Bronchial epithelial cell (primary cell): ENCODE results near the gene ZNF780B. TPM values are rescaled to one million over a fixed set of nuclear protein-coding genes. Genes with fewer than 3 reads are reported as not detected.
"Not testable (repeated sequence)": the region's sequence is repeated elsewhere in the genome, so short reads cannot be mapped to it uniquely, and the experiment has no call there.

Source experiments
- DNase-seq: peaks from one replicate; pipeline ENCODE4 v3.0.0-alpha.2; 2010; ENCODE audit warnings: low read depth
- FAIRE-seq: peaks from 2 replicates; lab custom pipeline; 2011; peaks lifted over from hg19 to GRCh38; lab: Jason Lieb, UNC
- H3K27me3 ChIP-seq: 2 replicates; pipeline ENCODE4 v1.5.1; 2011; ENCODE audit warnings: low read length; ENCODE audit not compliant: control insufficient read depth, insufficient read depth
- H3K36me3 ChIP-seq: 2 replicates; pipeline ENCODE4 v1.5.1; 2011; ENCODE audit warnings: low read length; ENCODE audit not compliant: control insufficient read depth, insufficient read depth
- H3K4me3 ChIP-seq: 2 replicates; pipeline ENCODE4 v1.5.1; 2011; ENCODE audit warnings: mild to moderate bottlenecking, low read depth, low read length, control low read depth
- total RNA-seq: library from RNA; depleted of rRNA; stranded (reverse); fragments of >200 nt; gene quantifications from 2 replicates; pipeline ENCODE4 v1.2.1, GENCODE V29; 2014
- TF ChIP-seq, protein P1 (sequence below): IDR thresholded peaks from 2 replicates; pipeline ENCODE4 v1.5.1; 2011; ENCODE audit warnings: mild to moderate bottlenecking, moderate library complexity, low read length, control low read depth, inconsistent platforms; ENCODE audit not compliant: insufficient read depth, severe bottlenecking

Gene ZNF780B
- total RNA-seq, 1 donor from 2014 or later = 7.9 TPM

- no peaks in the 10 kb centered on the region for H3K27me3 ChIP-seq
- no peaks in the 10 kb centered on the region for H3K36me3 ChIP-seq
- peak overlapping the region; percentile 69 for H3K4me3 ChIP-seq
- TF ChIP-seq, protein P1, sequence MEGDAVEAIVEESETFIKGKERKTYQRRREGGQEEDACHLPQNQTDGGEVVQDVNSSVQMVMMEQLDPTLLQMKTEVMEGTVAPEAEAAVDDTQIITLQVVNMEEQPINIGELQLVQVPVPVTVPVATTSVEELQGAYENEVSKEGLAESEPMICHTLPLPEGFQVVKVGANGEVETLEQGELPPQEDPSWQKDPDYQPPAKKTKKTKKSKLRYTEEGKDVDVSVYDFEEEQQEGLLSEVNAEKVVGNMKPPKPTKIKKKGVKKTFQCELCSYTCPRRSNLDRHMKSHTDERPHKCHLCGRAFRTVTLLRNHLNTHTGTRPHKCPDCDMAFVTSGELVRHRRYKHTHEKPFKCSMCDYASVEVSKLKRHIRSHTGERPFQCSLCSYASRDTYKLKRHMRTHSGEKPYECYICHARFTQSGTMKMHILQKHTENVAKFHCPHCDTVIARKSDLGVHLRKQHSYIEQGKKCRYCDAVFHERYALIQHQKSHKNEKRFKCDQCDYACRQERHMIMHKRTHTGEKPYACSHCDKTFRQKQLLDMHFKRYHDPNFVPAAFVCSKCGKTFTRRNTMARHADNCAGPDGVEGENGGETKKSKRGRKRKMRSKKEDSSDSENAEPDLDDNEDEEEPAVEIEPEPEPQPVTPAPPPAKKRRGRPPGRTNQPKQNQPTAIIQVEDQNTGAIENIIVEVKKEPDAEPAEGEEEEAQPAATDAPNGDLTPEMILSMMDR = no peak
- peak; percentile 4 for DNase-seq
- FAIRE-seq = no peak
These were observed 474 bp upstream of the ZNF780B start for GRCh38 chr19:40056505-40056904.

- DNase-seq = no peak
- Histone ChIP-seq H3K4me3 (peak overlapping the region; percentile 69), H3K27me3 (no peaks in the 10 kb centered on the region), H3K36me3 (no peaks in the 10 kb centered on the region)
- TF ChIP-seq, protein P1 = no peak
- FAIRE-seq = no peak
These were observed 982 bp downstream of the ZNF780B start for GRCh38 chr19:40055049-40055448.

GRCh38 chr19:40054632-40055031 lies 1.4 kb downstream of the ZNF780B start:
- DNase-seq = no peak
- TF ChIP-seq, protein P1 = no peak
- Histone ChIP-seq H3K36me3 (no peaks in the 10 kb centered on the region), H3K27me3 (no peaks in the 10 kb centered on the region), H3K4me3 (no peak overlapping the region)
- FAIRE-seq = no peak

DNA sequence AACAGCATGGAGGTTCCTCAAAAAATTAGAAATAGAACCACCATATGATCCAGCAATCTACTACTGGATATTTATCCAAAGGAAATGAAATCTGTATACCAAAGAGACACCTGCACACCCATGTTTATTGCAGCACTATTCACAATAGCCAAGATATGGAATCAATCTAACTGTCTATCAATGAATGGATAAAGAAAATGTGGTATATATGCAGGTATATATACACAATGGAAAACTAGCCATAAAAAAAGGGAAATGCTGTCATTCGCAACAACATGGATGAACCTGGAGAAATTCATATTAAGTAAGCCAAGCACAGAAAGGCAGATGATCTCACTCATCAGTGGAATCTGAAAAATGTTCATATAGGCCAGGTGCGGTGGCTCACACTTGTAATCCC lies 2.5 kb downstream of the ZNF780B start:
- H3K4me3 ChIP-seq = no peak overlapping the region
- DNase-seq (no peak), FAIRE-seq (no peak)
- no peaks in the 10 kb centered on the region for H3K36me3 ChIP-seq
- TF ChIP-seq, protein P1 = no peak
- H3K27me3 ChIP-seq = no peaks in the 10 kb centered on the region

- H3K36me3 ChIP-seq, FAIRE-seq, H3K4me3 ChIP-seq, H3K27me3 ChIP-seq, DNase-seq: not testable (repeated sequence)
These were observed 14.3 kb downstream of the ZNF780B start for GRCh38 chr19:40041718-40042117.

DNA sequence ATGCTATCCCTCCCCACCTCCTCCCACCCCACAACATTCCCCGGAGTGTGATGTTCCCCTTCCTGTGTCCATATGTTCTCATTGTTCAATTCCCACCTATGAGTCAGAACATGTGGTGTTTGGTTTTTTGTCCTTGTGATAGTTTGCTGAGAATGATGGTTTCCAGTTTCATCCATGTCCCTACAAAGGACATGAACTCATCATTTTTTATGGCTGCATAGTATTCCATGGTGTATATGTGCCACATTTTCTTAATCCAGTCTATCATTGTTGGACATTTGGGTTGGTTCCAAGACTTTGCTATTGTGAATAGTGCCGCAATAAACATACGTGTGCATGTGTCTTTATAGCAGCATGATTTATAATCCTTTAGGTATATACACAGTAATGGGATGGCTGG lies 18.0 kb downstream of the ZNF780B start:
- not testable (repeated sequence) for DNase-seq, FAIRE-seq, H3K4me3 ChIP-seq, H3K36me3 ChIP-seq, H3K27me3 ChIP-seq

- no peaks in the 10 kb centered on the region for H3K36me3 ChIP-seq
- no peak for FAIRE-seq
- no peak for DNase-seq
- TF ChIP-seq, protein P1 = no peak
- no peak overlapping the region for H3K4me3 ChIP-seq
- H3K27me3 ChIP-seq = no peaks in the 10 kb centered on the region
These were observed 20.0 kb downstream of the ZNF780B start for GRCh38 chr19:40035996-40036395.
